Activated T-cell treated with anti-CD3 and anti-CD28 coated beads, Interleukin-2, amount 50 U/mL, for 72 hours (primary cell): Measurements from ENCODE around the gene SPRR2D. TPM values are rescaled to one million over a fixed set of nuclear protein-coding genes. Genes with fewer than 3 reads are reported as not detected.
"Not testable (repeated sequence)": the region's sequence is repeated elsewhere in the genome, so short reads cannot be mapped to it uniquely, and the experiment has no call there.

ENCODE experiments used
- ATAC-seq, 2 donors: fragments of 150-1000 bp; cut with Tn5 transposase; replicated peaks in 1 of 2; 2 replicates each; pipeline ENCODE4 v1.10.0; 2021; ENCODE audit warnings: moderate library complexity in 2 of 2, mild to moderate bottlenecking in 1 of 2
- DNase-seq, 2 donors: peaks; one replicate each; pipeline ENCODE4 v3.0.0; 2021 to 2022; ENCODE audit warnings: mixed read lengths in 1 of 2
- H3K27ac Mint-ChIP-seq: one replicate; pipeline ENCODE4 v1.8.0; 2022; ENCODE audit warnings: mild to moderate bottlenecking, moderate library complexity, mixed read lengths
- H3K27me3 Mint-ChIP-seq: one replicate; pipeline ENCODE4 v1.8.0; 2022; ENCODE audit warnings: low read depth, mixed read lengths
- H3K36me3 Mint-ChIP-seq, 2 donors: one replicate each; pipeline ENCODE4 v1.8.0; 2022; ENCODE audit warnings: mixed read lengths in 2 of 2, mild to moderate bottlenecking in 1 of 2; ENCODE audit not compliant: insufficient read depth in 2 of 2
- H3K4me1 Mint-ChIP-seq: one replicate; pipeline ENCODE4 v1.8.0; 2022; ENCODE audit warnings: low read depth, mixed read lengths
- H3K4me3 Mint-ChIP-seq, 2 donors: one replicate each; pipeline ENCODE4 v1.8.0; 2022; ENCODE audit warnings: mild to moderate bottlenecking in 2 of 2, mixed read lengths in 2 of 2, moderate library complexity in 2 of 2
- H3K9me3 Mint-ChIP-seq, 2 donors: one replicate each; pipeline ENCODE4 v1.8.0; 2022; ENCODE audit warnings: mixed read lengths in 2 of 2
- total RNA-seq, 2 donors: library from RNA; stranded (reverse); gene quantifications; one replicate each; pipeline ENCODE4 v1.2.3, GENCODE V29; 2022

The SPRR2D gene
- total RNA-seq, 2 donors from 2014 or later = not detected

DNA sequence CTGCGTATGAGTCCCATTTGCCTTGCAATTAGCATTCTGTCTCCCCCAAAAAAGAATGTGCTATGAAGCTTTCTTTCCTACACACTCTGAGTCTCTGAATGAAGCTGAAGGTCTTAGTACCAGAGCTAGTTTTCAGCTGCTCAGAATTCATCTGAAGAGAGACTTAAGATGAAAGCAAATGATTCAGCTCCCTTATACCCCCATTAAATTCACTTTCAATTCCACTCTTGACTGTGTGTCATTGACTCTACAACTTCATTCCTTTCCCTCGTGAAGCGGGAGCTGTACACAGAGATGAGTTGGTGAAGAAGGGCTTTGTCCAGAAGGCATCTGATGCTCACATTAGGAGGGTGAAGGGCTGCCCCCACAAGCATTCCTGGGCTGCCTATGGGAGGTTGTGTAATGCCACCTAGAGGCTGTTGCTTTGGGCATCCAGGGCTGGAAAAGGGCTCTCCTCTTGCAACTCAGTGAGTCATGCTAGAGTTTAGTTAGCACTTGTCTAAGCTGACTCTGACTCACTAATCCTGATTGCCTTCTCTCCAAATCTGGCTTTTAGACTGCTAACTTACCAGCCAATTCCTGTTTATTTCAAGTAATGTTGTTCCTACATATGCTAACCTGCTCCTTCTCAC lies 8.1 kb downstream of the SPRR2D start:
- Mint-ChIP-seq H3K4me1 (peaks cover 6% of the 10 kb centered on the region), H3K27me3 (peaks cover 8% of the 10 kb centered on the region), H3K9me3 (no peaks in the 10 kb centered on the region), H3K36me3 (no peaks in the 10 kb centered on the region), H3K27ac (no peak overlapping the region), H3K4me3 (no peak overlapping the region)
- peak in 1 of 2 donors; percentile 1 for DNase-seq
- peak in 1 of 2 donors; percentile 71 for ATAC-seq

DNA sequence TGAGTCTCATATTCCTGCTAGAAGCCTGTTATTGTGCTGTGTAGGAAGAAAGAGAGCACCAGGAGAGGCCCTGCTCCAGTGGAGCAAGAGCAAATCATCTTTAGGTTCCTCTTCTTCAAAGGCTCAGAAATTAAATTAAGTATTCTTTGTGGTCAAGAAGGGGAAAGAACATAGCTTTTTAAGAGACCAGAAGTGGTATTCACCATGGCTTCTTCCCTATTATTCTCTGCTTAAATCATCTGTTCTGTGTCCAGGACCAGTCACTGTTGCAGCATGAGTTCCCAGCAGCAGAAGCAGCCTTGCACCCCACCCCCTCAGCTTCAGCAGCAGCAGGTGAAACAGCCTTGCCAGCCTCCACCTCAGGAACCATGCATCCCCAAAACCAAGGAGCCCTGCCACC lies 8.8 kb downstream of the SPRR2D start:
- no peak for ATAC-seq
- no peak for DNase-seq
- peaks cover 8% of the 10 kb centered on the region for H3K27me3 Mint-ChIP-seq
- peaks cover 6% of the 10 kb centered on the region for H3K4me1 Mint-ChIP-seq
- H3K36me3 Mint-ChIP-seq = no peaks in the 10 kb centered on the region
- H3K4me3 Mint-ChIP-seq = no peak overlapping the region
- no peak overlapping the region for H3K27ac Mint-ChIP-seq
- H3K9me3 Mint-ChIP-seq = no peaks in the 10 kb centered on the region

DNA sequence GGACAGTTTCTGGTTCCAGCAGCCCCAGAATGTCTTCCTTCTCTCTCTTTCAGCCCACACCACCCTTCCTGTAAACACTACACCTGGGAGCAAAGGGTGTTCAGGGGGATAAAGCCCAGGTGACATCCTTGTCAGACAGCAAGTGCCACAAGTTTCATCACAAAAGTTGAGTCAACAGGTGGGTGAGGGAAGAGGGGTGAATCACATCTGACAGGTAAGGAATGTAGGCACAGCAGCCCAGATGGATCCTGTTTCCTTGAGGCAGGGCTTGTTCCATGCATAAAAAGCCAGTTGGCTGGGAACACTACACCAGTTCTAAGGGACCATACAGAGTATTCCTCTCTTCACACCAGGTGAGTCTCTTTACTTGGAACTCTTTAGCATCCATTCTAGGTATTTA lies 10.0 kb downstream of the SPRR2D start, which contains the start of gene SPRR1B:
TSS of gene SPRR1B (plus strand) at position 309 of the 400 bp plus-strand sequence. CDS start 1,143 bp downstream, outside the sequence.
- Mint-ChIP-seq H3K4me1 (peaks cover 6% of the 10 kb centered on the region), H3K4me3 (no peak within 1 kb of the TSS), H3K27me3 (peaks cover 8% of the 10 kb centered on the region), H3K36me3 (no peaks in the 10 kb centered on the region), H3K27ac (no peak within 1 kb of the TSS), H3K9me3 (no peaks in the 10 kb centered on the region)
- ATAC-seq (no peak), DNase-seq (no peak)

DNA sequence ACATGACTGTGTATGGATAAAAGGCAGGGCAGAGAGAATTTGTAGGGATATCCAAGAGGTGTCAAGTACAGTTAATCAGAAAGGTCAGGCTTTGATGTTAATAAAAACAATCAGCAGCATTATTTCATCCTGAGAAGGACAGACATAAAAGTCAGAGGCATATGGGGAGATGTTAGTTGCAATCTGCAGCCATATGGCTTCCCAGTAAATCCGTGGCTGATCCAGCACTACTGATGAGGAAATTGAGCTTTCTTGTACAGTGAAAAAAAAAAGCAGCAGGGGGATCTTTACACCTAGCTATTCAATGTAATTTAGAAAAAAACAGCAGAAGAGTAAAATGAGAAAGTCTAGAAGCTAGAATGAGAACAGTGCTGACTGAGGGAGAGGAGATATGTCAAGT lies 12.2 kb downstream of the SPRR2D start:
- DNase-seq (no peak), ATAC-seq (no peak)
- peaks cover 16% of the 10 kb centered on the region for H3K27me3 Mint-ChIP-seq
- H3K36me3 Mint-ChIP-seq = no peaks in the 10 kb centered on the region
- peaks cover 6% of the 10 kb centered on the region for H3K4me1 Mint-ChIP-seq
- no peak overlapping the region for H3K27ac Mint-ChIP-seq
- no peak overlapping the region for H3K4me3 Mint-ChIP-seq
- no peaks in the 10 kb centered on the region for H3K9me3 Mint-ChIP-seq

DNA sequence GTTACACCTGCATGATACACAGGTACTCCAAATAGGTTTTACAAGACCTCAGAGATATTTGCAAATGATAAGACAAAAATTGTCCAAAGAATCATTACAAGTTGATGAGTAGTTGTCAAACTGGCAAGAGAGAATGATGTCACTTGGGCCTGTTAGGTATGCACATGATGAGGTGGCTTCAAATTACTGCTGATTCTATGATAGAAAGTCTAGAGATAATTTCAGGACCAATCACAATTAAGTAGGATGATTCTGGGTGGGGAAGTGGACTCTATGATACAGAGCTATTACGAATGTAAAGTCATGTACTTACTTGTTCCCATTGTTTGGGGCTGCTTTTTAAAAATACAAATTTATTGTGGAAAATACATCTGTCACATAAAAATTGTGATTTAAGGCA lies 15.1 kb downstream of the SPRR2D start:
- Mint-ChIP-seq H3K4me3 (no peak overlapping the region), H3K27me3 (peaks cover 32% of the 10 kb centered on the region), H3K27ac (no peak overlapping the region), H3K9me3 (no peaks in the 10 kb centered on the region), H3K36me3 (no peaks in the 10 kb centered on the region), H3K4me1 (no peaks in the 10 kb centered on the region)
- DNase-seq (no peak), ATAC-seq (no peak)

DNA sequence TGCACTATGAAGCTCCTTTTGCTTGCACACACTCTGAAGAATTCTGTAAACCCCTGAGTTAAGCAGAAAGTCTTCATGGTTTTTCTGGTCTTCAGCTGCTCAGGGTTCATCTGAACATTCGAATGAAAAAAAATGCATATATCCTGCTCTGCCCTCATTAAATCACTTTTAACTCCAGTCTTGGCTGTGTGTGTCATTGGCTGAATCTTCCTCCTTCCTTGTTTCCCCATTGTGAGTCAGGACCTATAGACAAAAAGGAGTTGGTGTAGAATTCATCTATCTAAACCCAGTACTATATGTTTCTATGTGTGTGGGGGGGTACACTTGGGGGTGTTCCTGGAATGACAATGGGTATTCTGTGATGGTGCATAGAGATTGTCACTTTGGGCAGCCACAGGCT lies 16.5 kb downstream of the SPRR2D start:
- Mint-ChIP-seq H3K27me3 (peaks cover 32% of the 10 kb centered on the region), H3K27ac (no peak overlapping the region), H3K36me3 (no peaks in the 10 kb centered on the region), H3K9me3 (no peaks in the 10 kb centered on the region), H3K4me3 (no peak overlapping the region), H3K4me1 (no peaks in the 10 kb centered on the region)
- ATAC-seq = no peak
- no peak for DNase-seq

DNA sequence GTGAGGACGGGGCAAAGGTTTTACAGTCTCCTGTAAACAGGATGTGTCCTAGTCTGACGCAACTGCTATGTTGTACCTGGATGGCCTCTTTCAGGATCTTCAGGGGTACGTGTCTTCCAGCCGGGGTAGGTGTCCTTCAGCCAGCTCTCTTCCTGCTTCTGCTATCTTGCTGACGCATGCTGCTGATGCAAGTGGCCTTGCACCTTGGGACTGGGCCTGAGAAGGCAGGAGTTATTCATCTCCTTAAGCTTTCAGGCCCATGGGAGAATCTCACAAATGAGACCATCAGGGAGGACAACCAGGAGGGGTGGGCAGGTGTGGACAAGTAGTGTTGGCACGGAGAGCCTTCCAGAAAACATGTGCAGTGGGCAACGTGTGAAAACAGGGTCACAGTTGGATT lies 17.8 kb downstream of the SPRR2D start:
- H3K27ac Mint-ChIP-seq = no peak overlapping the region
- no peaks in the 10 kb centered on the region for H3K36me3 Mint-ChIP-seq
- no peaks in the 10 kb centered on the region for H3K9me3 Mint-ChIP-seq
- ATAC-seq = no peak
- peaks cover 24% of the 10 kb centered on the region for H3K27me3 Mint-ChIP-seq
- no peak for DNase-seq
- no peak overlapping the region for H3K4me3 Mint-ChIP-seq
- no peaks in the 10 kb centered on the region for H3K4me1 Mint-ChIP-seq

DNA sequence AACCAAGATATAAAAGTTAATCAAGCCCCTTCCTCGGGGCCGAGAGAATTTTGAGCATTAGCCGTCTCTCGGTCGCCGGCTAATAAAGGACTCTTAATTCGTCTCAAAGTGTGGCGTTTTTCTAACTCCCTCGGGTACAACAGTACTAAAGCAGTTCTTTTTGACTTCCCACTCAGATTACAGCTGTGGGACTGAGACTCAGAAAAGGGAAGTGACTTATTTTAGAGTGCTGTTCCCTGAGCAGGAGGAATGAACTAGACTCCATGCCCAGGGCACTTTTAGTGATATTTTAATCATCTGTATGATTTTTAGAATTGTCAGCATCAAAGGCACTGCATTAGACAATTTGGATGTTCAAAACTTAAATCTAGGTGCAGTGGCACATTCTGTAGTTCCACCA lies 18.6 kb downstream of the SPRR2D start:
- H3K36me3 Mint-ChIP-seq, H3K27ac Mint-ChIP-seq, DNase-seq, H3K4me1 Mint-ChIP-seq, ATAC-seq, H3K4me3 Mint-ChIP-seq, H3K9me3 Mint-ChIP-seq: not testable (repeated sequence)
- H3K27me3 Mint-ChIP-seq = peaks cover 24% of the 10 kb centered on the region

DNA sequence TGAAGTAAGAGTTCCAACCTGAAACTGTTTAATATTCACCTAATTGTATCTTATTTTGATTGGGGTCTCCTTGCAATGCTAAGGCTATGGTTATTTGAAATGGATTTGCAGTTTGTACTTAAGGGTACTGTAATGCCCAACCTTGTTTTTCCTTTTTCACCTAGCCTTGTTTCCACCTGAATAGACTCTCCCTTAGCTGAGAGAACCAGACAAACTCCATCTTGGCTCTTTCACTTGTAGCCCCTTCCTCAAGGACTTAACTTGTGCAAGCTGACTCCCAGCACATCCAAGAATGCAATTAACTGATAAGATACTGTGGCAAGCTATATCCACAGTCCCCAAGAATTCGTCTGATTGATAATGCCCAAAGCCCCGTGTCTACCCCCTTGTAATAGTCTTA lies 19.1 kb downstream of the SPRR2D start:
- H3K4me1 Mint-ChIP-seq, DNase-seq, H3K9me3 Mint-ChIP-seq, H3K36me3 Mint-ChIP-seq, H3K4me3 Mint-ChIP-seq, H3K27ac Mint-ChIP-seq, ATAC-seq: not testable (repeated sequence)
- H3K27me3 Mint-ChIP-seq = peaks cover 24% of the 10 kb centered on the region

DNA sequence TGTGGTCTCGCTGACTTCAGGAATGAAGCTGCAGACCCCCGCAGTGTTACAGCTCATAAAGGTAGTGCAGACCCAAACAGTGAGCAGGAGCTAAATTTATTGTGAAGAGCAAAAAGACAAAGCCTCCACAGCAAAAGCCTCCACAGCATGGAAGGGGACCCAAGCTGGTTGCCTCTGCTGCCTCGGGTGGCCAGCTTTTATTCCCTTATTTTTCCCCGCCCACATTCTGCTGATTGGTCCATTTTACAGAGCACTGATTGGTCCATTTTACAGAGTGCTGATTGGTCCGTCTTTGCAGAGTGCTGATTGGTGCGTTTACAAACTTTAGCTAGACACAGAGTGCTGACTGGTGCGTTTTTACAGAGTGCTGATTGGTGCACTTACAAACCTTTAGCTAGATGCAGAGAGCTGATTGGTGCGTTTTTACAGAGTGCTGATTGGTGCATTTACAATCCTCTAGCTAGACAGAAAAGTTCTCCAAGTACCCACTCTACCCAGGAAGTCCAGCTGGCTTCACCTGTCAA lies 29.6 kb downstream of the SPRR2D start:
- peaks cover 11% of the 10 kb centered on the region for H3K27me3 Mint-ChIP-seq
- ATAC-seq, H3K27ac Mint-ChIP-seq: not testable (repeated sequence)

DNA sequence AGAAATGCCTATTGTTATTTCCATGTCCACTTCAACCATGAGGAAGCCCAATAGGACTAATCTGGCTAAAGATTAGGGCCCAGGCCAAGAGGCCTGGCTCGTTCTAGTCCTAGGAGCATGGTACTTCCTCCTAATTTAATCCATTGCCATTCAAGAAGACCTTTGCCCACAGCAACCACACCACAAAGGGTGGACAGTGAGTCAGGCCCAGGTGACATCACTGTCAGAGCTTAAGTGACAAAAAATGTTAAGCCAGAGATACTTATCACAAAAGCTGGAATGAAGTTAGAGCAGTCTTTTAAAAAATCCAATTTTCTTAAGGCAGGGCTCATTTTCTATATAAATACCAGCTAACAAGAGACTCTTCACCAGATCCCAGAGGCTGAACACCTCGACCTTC lies 39.5 kb downstream of the SPRR2D start, which contains the start of gene SPRR3:
TSS of gene SPRR3 (plus strand) at position 368 of the 400 bp plus-strand sequence. CDS start 1,272 bp downstream, outside the sequence.
- DNase-seq (no peak), ATAC-seq (no peak)
- Mint-ChIP-seq H3K36me3 (no peaks in the 10 kb centered on the region), H3K27me3 (peaks cover 7% of the 10 kb centered on the region), H3K4me1 (no peaks in the 10 kb centered on the region), H3K9me3 (peaks cover 0 to 1% of the 10 kb centered on the region in 2 donors), H3K27ac (no peak within 1 kb of the TSS), H3K4me3 (no peak within 1 kb of the TSS)

More for the DNA sequence above, 29.6 kb downstream of the SPRR2D start:
- H3K4me3 Mint-ChIP-seq, H3K36me3 Mint-ChIP-seq, H3K4me1 Mint-ChIP-seq, DNase-seq, H3K9me3 Mint-ChIP-seq: not testable (repeated sequence)

DNA sequence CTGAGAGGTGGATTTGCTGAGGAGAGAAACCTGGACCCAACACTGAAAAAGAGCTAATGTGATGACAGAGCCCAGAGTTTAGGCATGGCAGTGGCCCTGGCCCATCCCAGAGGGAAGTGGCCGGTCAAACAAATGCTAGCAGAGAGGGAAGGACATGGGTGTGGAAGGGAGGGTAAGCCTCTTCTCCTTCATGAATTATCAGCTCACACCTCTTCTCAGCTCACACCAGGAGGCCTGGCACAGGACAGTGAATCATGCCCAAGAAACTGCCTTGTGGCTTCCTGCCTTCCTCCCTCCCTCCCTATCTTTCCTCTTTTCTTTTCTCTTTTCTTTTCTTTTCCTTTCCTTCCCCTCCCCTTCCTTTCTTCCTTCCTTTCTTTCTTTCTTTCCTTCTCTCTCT lies 40.6 kb downstream of the SPRR2D start:
- Mint-ChIP-seq H3K4me1 (no peaks in the 10 kb centered on the region), H3K9me3 (no peaks in the 10 kb centered on the region), H3K36me3 (no peaks in the 10 kb centered on the region), H3K27ac (no peak overlapping the region), H3K4me3 (no peak overlapping the region), H3K27me3 (peaks cover 7% of the 10 kb centered on the region)
- DNase-seq = no peak
- ATAC-seq = no peak

DNA sequence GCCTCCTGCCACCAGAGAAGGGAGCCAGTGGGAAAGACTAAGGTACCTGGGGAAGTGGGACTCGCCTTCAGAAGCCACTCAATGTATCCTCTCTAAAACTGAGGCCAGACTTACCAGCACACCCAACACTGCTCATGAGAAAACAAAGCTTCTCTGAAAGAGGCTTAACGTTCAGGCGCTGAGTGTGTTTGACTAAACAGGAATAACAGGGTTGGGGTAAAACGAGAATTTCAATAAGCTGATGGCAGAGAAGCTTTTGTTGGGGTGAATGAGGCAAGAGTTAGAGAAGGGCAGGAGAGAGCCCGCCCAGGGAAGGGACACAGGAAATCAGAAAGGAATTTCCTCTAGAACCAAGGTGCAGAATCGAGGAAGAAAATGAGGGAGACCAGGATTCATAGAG lies 41.1 kb downstream of the SPRR2D start:
- no peaks in the 10 kb centered on the region for H3K4me1 Mint-ChIP-seq
- H3K27ac Mint-ChIP-seq = no peak overlapping the region
- no peak for DNase-seq
- no peak overlapping the region for H3K4me3 Mint-ChIP-seq
- peaks cover 7% of the 10 kb centered on the region for H3K27me3 Mint-ChIP-seq
- H3K36me3 Mint-ChIP-seq = no peaks in the 10 kb centered on the region
- ATAC-seq = no peak
- no peaks in the 10 kb centered on the region for H3K9me3 Mint-ChIP-seq

DNA sequence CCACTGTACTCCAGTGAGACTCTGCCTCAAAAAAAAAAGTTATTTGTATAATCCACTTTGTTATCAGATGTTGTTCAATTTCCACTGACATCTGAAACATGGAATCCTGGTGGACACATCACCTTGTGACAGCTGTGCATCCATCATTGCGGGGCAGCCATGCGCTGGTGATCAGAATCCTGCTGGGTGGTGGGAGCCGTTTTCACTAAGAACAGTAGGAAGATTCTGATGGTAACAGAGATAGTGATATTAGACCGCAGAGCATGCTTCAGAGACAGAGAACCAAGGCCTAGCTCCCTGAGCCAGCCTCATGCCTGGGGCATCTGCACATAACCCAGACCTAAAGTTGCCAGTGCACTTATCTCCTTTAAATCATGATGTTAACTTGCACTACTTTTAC lies 42.4 kb downstream of the SPRR2D start:
- Mint-ChIP-seq H3K4me3 (no peak overlapping the region), H3K4me1 (no peaks in the 10 kb centered on the region), H3K36me3 (no peaks in the 10 kb centered on the region), H3K27me3 (peaks cover 7% of the 10 kb centered on the region), H3K9me3 (peaks cover 0 to 2% of the 10 kb centered on the region in 2 donors), H3K27ac (no peak overlapping the region)
- no peak for DNase-seq
- no peak for ATAC-seq
